Measurements from ENCODE around the gene PLTP. TPM values are rescaled to one million over a fixed set of nuclear protein-coding genes. Genes with fewer than 3 reads are reported as not detected.
A peak's percentile ranks its signal among the peaks of the same experiment; 100 is the strongest.
"Not testable (repeated sequence)": the region's sequence is repeated elsewhere in the genome, so short reads cannot be mapped to it uniquely, and the experiment has no call there.

Gene PLTP
- total RNA-seq, 1 experiment from 2014 or later = 18.5 TPM

GRCh38 chr20:45946149-45946970, 34.4 kb upstream of the PLTP start:
- no peak for DNase-seq (ENCODE audit: low read depth, low spot score)
- in situ Hi-C loops (cut with HindIII; ENCODE audit: low pct_unique_long_range_greater_than_20kb, low sequenced_read_pairs) = no loop called here

DNA sequence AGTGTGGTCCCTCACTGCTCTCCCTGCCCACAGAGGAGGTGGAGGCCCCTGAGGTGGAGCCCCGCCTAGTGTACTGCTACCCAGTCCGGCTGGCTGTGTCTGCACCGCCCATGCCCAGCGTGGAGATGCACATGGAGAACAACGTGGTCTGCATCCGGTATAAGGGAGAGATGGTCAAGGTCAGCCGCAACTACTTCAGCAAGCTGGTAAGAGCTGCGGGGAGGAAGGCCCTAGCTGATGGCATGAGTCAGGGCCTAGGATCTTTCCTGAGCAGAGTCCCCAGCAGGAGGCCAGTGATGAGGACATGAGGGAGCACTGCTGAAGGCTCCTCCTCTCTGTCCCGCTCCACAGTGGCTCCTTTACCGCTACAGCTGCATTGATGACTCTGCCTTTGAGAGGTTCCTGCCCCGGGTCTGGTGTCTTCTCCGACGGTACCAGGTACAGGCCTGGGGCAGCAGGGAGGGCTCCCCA, 33.8 kb upstream of the PLTP start:
- no peak for DNase-seq (ENCODE audit: low read depth, low spot score)
- in situ Hi-C loops (cut with HindIII; ENCODE audit: low pct_unique_long_range_greater_than_20kb, low sequenced_read_pairs) = no loop called here

- no peak for DNase-seq (ENCODE audit: low read depth, low spot score)
- in situ Hi-C loops (cut with HindIII; ENCODE audit: low pct_unique_long_range_greater_than_20kb, low sequenced_read_pairs) = no loop called here
Measured at GRCh38 chr20:45944965-45945677, 33.2 kb upstream of the PLTP start.

- in situ Hi-C loops (cut with HindIII; ENCODE audit: low pct_unique_long_range_greater_than_20kb, low sequenced_read_pairs) = no loop called here
- DNase-seq (ENCODE audit: low read depth, low spot score) = no peak
Measured at GRCh38 chr20:45944151-45944964, 32.4 kb upstream of the PLTP start.

DNA sequence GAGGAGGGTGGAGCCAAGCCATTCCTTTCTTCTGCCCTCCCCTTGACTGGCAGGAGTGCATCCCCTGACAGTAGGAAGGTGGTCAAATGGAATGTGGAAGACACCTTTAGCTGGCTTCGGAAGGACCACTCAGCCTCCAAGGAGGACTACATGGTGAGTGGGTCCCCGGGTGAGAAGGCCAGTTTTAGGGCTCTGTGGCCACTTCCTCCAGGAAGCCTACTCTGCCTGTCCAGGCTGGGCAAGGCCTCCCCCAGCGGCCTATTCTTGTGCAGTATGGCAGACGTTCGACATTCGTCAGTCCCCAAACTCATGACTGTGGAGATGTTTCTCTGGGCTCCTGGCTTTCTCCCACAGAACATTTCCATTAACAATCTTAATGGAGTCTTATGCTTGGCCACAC, 31.7 kb upstream of the PLTP start:
- no peak for DNase-seq (ENCODE audit: low read depth, low spot score)
- in situ Hi-C loops (cut with HindIII; ENCODE audit: low pct_unique_long_range_greater_than_20kb, low sequenced_read_pairs) = no loop called here

- in situ Hi-C loops (cut with HindIII; ENCODE audit: low pct_unique_long_range_greater_than_20kb, low sequenced_read_pairs) = no loop called here
- DNase-seq (ENCODE audit: low read depth, low spot score) = no peak
Measured at GRCh38 chr20:45940469-45940868, 28.5 kb upstream of the PLTP start.

DNA sequence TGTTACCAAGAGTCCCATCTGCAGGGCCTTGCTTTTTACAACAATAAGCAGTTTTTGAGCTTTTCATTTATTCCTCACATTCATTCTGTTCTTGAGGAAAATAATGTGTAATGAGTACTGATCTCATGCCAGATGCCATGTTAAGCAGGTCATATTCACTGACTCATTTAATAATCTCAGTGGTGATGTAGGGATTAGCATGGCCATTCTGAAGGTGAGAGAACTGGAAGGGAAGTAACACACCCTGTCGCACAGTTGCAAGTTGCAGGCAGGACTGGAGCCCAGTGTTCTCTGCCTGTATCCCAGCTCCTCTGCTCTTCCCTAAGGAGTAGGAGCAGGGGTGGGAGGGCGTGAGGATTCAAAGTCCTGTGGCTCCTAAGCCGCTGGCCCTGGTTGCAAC, 28.1 kb upstream of the PLTP start:
- in situ Hi-C loops (cut with HindIII; ENCODE audit: low pct_unique_long_range_greater_than_20kb, low sequenced_read_pairs) = no loop called here
- no peak for DNase-seq (ENCODE audit: low read depth, low spot score)

DNA sequence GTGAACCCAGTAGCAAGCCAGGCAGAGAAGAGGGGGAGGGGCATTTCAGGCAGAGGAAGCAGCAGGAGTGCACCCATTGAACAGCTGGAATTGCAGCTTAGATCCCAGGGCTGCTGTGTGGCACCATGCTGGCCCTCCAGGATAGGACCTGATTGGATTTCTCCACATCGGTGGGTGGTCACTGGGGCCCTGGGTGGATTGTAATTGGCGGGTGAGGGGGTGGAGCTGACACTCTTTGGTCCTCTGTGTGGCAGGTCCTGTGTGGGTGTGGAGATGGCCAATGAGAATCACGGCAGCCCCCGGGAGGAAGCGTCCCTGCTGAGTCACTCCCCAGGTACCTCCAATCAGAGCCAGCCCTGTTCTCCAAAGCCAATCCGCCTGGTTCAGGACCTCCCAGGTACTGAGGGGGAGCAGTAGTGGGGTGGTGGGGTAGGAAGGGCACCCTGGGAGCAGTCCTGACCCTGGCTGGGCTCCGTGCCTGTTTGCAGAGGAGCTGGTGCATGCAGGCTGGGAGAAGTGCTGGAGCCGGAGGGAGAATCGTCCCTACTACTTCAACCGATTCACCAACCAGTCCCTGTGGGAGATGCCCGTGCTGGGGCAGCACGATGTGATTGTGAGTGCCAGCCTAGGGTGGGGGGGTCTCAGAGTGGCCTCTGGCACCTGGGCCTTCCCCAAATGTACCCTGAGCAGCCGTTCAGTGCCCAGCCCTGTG, 26.9 kb upstream of the PLTP start:
- no peak for DNase-seq (ENCODE audit: low read depth, low spot score)
- in situ Hi-C loops (cut with HindIII; ENCODE audit: low pct_unique_long_range_greater_than_20kb, low sequenced_read_pairs) = no loop called here

DNA sequence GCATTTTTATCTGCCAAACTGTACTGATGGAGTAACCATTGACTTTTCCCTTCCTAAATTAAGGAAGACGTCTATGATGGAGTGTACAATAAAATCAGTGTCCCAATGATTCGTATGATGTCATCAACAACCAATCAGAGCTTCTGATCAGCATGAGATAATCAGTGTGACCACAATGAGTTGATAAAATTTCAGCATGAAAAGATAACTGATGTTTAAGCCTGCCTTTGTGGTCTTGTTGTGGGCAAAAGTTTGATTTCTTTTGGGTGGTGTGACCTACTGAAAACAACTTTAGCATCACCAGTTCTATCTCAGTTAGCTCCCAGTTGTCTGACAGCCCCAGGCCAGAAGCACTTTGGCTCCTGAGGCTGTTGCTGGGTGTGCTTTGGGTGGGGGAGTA, 25.8 kb upstream of the PLTP start:
- in situ Hi-C loops (cut with HindIII; ENCODE audit: low pct_unique_long_range_greater_than_20kb, low sequenced_read_pairs) = no loop called here
- DNase-seq (ENCODE audit: low read depth, low spot score) = no peak

- DNase-seq (ENCODE audit: low read depth, low spot score) = no peak
- in situ Hi-C loops (cut with HindIII; ENCODE audit: low pct_unique_long_range_greater_than_20kb, low sequenced_read_pairs) = no loop called here
Measured at GRCh38 chr20:45935416-45936046, 23.6 kb upstream of the PLTP start.

GRCh38 chr20:45934586-45935415, 22.8 kb upstream of the PLTP start, which contains the start of gene PCIF1:
Gene PCIF1 (plus strand): TSS chr20:45934683. CDS start chr20:45939000, 4,317 bp downstream.
- peak; percentile 99 for DNase-seq (ENCODE audit: low read depth, low spot score)
- in situ Hi-C loops (cut with HindIII; ENCODE audit: low pct_unique_long_range_greater_than_20kb, low sequenced_read_pairs) = no loop called here

GRCh38 chr20:45934046-45934585, 22.2 kb upstream of the PLTP start:
- peak; percentile 55 for DNase-seq (ENCODE audit: low read depth, low spot score)
- in situ Hi-C loops (cut with HindIII; ENCODE audit: low pct_unique_long_range_greater_than_20kb, low sequenced_read_pairs) = no loop called here

- DNase-seq (ENCODE audit: low read depth, low spot score) = peak; percentile 80
- in situ Hi-C loops (cut with HindIII; ENCODE audit: low pct_unique_long_range_greater_than_20kb, low sequenced_read_pairs) = no loop called here
Measured at GRCh38 chr20:45933266-45934045, 21.5 kb upstream of the PLTP start.

DNA sequence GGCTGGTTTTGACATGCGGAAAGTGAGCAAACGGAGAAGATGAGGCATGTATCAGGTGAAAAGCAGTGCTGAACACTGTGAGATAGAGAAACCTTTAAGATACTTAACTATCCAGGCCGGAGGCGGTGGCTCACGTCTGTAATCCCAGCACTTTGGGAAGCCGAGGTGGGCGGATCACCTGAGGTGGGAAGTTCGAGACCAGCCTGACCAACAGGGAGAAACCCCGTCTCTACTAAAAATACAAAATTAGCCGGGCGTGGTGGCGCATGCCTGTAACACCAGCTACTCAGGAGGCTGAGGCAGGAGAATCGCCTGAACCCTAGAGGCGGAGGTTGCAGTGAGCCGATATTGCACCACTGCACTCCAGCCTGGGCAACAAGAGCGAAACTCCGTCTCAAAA, 19.7 kb upstream of the PLTP start:
- in situ Hi-C loops (cut with HindIII; ENCODE audit: low pct_unique_long_range_greater_than_20kb, low sequenced_read_pairs); DNase-seq (ENCODE audit: low read depth, low spot score): not testable (repeated sequence)

DNA sequence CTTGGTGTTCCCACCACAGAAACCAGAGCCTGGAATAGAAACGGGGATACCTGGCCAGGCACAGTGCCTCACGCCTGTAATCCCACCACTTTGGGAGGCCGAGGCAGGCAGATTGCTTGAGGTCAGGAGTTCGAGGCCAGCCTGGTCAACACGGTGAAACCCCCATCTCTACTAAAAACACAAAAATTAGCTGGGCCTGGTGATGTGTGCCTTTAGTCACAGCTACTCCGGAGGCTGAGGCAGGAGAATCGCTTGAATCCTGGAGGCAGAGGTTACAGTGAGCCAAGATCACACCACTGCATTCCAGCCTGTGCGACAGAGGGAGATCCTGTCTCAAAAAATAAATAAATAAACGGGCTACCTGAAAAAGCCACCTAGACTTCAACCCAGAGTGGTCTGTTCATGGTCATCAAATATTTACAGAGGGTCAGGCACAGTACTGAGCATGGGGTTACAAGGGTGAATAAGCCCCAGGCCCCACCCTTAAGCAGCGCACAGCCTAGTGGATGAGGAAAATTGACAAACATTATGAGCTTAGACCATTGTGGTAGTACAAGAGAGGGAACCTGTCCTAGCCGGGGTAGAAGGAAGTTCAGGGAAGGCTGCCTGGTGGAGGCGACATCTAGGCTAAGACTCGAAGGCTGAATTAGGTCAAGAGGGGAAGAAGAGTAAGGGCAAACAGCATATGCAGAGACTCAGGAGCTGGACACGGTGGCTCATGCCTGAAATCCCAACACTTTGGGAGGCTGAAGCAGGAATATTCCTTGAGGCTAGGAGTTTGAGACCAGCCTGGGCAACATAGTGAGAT, 15.3 kb upstream of the PLTP start:
- in situ Hi-C loops (cut with HindIII; ENCODE audit: low pct_unique_long_range_greater_than_20kb, low sequenced_read_pairs) = no loop called here
- no peak for DNase-seq (ENCODE audit: low read depth, low spot score)
